K562 (cell line): ENCODE measurements around the gene HP1BP3. TPM values are rescaled to one million over a fixed set of nuclear protein-coding genes. Genes with fewer than 3 reads are reported as not detected.

ENCODE experiments used
- DACH1 ChIP-seq: fragments of 450-650 bp; IDR thresholded peaks from 2 replicates; pipeline ENCODE4 v1.6.1; 2018; ENCODE audit not compliant: partially characterized antibody
- EZH2 ChIP-seq: IDR thresholded peaks from 2 replicates; pipeline ENCODE4 v1.6.1; 2012; ENCODE audit warnings: low read depth, mild to moderate bottlenecking, inconsistent platforms, low read length, borderline replicate concordance
- FOXM1 ChIP-seq, 2 experiments: fragments of 450-650 bp in 1 of 2; sonication (generic) in 1 of 2; formaldehyde crosslinking in 1 of 2; IDR thresholded peaks; 2 replicates each; pipeline versions ENCODE4 v1.6.1 to v1.9.0; 2017 to 2022; ENCODE audit warnings: low read depth in 2 of 2, mild to moderate bottlenecking in 2 of 2, missing genetic modification reagents in 1 of 2, moderate library complexity in 1 of 2
- GTF3C2 ChIP-seq: IDR thresholded peaks from 3 replicates; pipeline ENCODE4 v1.6.1; 2011; ENCODE audit warnings: borderline replicate concordance, mild to moderate bottlenecking, moderate library complexity; ENCODE audit not compliant: insufficient read length; ENCODE audit errors: extremely low read depth
- HDAC6 ChIP-seq: IDR thresholded peaks from 2 replicates; pipeline ENCODE4 v1.6.1; 2012; ENCODE audit warnings: low read depth, mild to moderate bottlenecking, control low read depth, inconsistent platforms, low read length, moderate library complexity
- MXI1 ChIP-seq: IDR thresholded peaks from 2 replicates; pipeline ENCODE4 v1.6.1; 2011; ENCODE audit warnings: low read depth, mild to moderate bottlenecking, improper control_type of control experiment, low read length
- NFATC3 ChIP-seq: fragments of 450-650 bp; IDR thresholded peaks from 2 replicates; pipeline ENCODE4 v1.6.1; 2017; ENCODE audit warnings: mild to moderate bottlenecking
- NONO ChIP-seq, 2 experiments: fragments of 200-400 bp in 1 of 2; fragments of 450-650 bp in 1 of 2; formaldehyde crosslinking in 1 of 2; IDR thresholded peaks; 2 replicates each; pipeline ENCODE4 v1.6.1; 2017; ENCODE audit warnings: low read depth in 2 of 2, mild to moderate bottlenecking in 2 of 2, moderate library complexity in 2 of 2, low read length in 1 of 2
- SUPT5H ChIP-seq: fragments of 450-650 bp; IDR thresholded peaks from 2 replicates; pipeline ENCODE4 v1.6.1; 2016
- U2AF2 ChIP-seq: fragments of 200-400 bp; formaldehyde crosslinking; optimal IDR thresholded peaks from 2 replicates; pipeline ENCODE3; 2017; ENCODE audit warnings: low read depth, mild to moderate bottlenecking, low read length
- YY1 ChIP-seq, 3 experiments: IDR thresholded peaks; 2 replicates each; pipeline ENCODE4 v1.6.1; 2011; ENCODE audit warnings: low read length in 2 of 3, mild to moderate bottlenecking in 2 of 3, moderate library complexity in 2 of 3, borderline replicate concordance in 1 of 3, control low read depth in 1 of 3, low read depth in 1 of 3; ENCODE audit not compliant: insufficient read depth in 3 of 3, insufficient replicate concordance in 2 of 3, control insufficient read depth in 1 of 3, insufficient read length in 1 of 3; ENCODE audit errors: extremely low read depth in 1 of 3
- ZNF212 ChIP-seq: fragments of 450-650 bp; formaldehyde crosslinking; IDR thresholded peaks from 2 replicates; pipeline ENCODE4 v1.4.0; 2020; ENCODE audit warnings: mild to moderate bottlenecking
- polyA plus RNA-seq, 8 experiments: library from polyadenylated mRNA; depleted of rRNA in 4 of 8; stranded (reverse) in 5 of 8; unstranded in 3 of 8; fragments of >200 nt; fragmentation: Nextera tagmentation in 2 of 8; fragmentation: Illumina TruSeq in 1 of 8; extraction: Ambion mirVana in 2 of 8; extraction: Trizol in 1 of 8; gene quantifications; 2 replicates each; pipeline versions ENCODE4 v1.2.1 to v1.2.3, GENCODE V29; 2011 to 2014; ENCODE audit warnings: inconsistent platforms in 1 of 8, missing spikeins in 1 of 8
- total RNA-seq, 7 experiments: library from RNA; depleted of rRNA in 6 of 7; stranded (reverse); fragments of >200 nt in 6 of 7; fragmentation: Illumina TruSeq in 2 of 7; extraction: Trizol in 2 of 7; gene quantifications; 2 replicates each; pipeline versions ENCODE4 v1.2.1 to v1.2.3, GENCODE V29; 2011 to 2021; ENCODE audit warnings: low replicate concordance in 1 of 7
- TF ChIP-seq, protein P1 (sequence below): fragments of 450-650 bp; formaldehyde crosslinking; conservative IDR thresholded peaks from 2 replicates; pipeline ENCODE4 v1.4.0; 2022; ENCODE audit warnings: mild to moderate bottlenecking, missing genetic modification characterization
- TF ChIP-seq, protein P2 (sequence below): fragments of 200-800 bp; sonication (Bioruptor generic); IDR thresholded peaks from 2 replicates; pipeline ENCODE4 v1.6.1; 2017; ENCODE audit warnings: missing genetic modification characterization, missing compliant biosample characterization

HP1BP3 gene
- total and polyA plus RNA-seq, 9 of the 15 experiments (the other 6 are each of a cell fraction or from before 2014, with no cell fraction given), result 57.3 to 513 (median 240) TPM

DNA sequence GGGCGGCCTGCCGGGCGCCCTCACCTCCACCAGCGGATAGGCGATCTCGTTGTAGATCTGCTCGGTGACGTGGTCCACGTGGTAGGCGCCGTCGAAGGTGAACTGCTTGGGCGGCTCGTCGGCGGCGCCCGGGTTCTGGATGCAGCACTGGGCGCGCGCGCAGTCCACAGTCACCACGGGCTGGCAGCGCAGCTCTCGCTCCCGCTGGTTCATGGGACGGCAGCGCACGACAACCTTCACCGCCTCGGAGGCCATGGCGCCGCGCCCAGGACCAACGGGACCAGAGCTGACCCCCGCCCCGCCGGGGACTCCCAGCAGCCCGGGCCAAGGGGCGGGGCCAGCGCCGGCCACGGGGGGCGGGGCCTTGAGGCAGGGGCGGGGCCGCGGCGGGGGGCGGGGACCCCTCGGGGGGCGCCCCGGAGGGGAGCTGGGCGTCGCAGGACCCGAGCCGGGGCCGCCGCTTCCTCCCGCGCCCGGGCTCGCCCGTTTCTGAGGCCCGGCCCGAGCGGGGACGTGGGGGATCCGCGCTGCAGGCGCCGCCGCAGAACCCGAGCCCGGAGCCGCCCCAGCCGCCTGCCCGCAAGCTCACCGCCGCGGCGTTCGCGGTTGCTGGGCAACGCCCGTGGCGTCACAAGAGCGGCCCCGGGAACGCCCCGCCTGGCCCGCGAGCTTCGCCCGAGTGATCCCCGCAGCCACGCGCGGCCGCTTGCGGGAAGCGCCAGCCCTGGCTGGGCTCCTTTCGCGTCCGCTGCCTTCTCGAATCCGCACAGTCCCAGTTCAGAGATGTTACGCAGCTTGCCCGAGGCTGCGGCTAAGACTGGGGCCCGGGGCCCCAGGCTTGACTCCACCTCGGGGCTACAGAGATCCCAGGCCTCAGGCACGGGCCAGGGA is 69.4 kb downstream of the HP1BP3 start, which contains the start of gene KIF17 (continued):
- no peak for TF ChIP-seq HDAC6
- TF ChIP-seq, protein P1, sequence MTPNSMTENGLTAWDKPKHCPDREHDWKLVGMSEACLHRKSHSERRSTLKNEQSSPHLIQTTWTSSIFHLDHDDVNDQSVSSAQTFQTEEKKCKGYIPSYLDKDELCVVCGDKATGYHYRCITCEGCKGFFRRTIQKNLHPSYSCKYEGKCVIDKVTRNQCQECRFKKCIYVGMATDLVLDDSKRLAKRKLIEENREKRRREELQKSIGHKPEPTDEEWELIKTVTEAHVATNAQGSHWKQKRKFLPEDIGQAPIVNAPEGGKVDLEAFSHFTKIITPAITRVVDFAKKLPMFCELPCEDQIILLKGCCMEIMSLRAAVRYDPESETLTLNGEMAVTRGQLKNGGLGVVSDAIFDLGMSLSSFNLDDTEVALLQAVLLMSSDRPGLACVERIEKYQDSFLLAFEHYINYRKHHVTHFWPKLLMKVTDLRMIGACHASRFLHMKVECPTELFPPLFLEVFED (CRISPR knock-in tag), result no peak
- peak in 1 of 2 experiments; percentile 67; a peak in 1 of 4 replicates for TF ChIP-seq NONO (IDR thresholded peaks at IDR 0.05; ENCODE audit: low read depth in 2 of 2, low read length in 1 of 2)
- TF ChIP-seq, protein P2, sequence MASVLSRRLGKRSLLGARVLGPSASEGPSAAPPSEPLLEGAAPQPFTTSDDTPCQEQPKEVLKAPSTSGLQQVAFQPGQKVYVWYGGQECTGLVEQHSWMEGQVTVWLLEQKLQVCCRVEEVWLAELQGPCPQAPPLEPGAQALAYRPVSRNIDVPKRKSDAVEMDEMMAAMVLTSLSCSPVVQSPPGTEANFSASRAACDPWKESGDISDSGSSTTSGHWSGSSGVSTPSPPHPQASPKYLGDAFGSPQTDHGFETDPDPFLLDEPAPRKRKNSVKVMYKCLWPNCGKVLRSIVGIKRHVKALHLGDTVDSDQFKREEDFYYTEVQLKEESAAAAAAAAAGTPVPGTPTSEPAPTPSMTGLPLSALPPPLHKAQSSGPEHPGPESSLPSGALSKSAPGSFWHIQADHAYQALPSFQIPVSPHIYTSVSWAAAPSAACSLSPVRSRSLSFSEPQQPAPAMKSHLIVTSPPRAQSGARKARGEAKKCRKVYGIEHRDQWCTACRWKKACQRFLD (CRISPR knock-in tag), result no peak
- no peak for TF ChIP-seq FOXM1 (IDR thresholded peaks at IDR 0.05; ENCODE audit: low read depth)
- TF ChIP-seq FOXM1 (CRISPR knock-in tag; IDR thresholded peaks at IDR 0.05; ENCODE audit: low read depth), result peak; percentile 78; the same call in 1 of the 2 replicates
- peak; percentile 32; the same call in 1 of the 2 replicates for TF ChIP-seq MXI1
- TF ChIP-seq YY1 (IDR thresholded peaks at IDR 0.05; ENCODE audit: borderline replicate concordance in 1 of 3, control insufficient read depth in 1 of 3, extremely low read depth in 1 of 3, insufficient read depth in 3 of 3, insufficient read length in 1 of 3, insufficient replicate concordance in 2 of 3, low read depth in 1 of 3, low read length in 2 of 3), result no peak
- no peak for TF ChIP-seq GTF3C2
- no peak for TF ChIP-seq DACH1
- TF ChIP-seq NFATC3, result no peak
- TF ChIP-seq EZH2, result no peak
- TF ChIP-seq ZNF212, result no peak
- TF ChIP-seq U2AF2, result no peak
- TF ChIP-seq SUPT5H, result no peak
